GM12878 (cell line): ENCODE measurements around the gene NRDE2. TPM values are rescaled to one million over a fixed set of nuclear protein-coding genes. Genes with fewer than 3 reads are reported as not detected.

ENCODE experiments used
- ATAC-seq: fragments of 200-7000 bp; cut with Tn5 transposase; 3 replicates; pipeline ENCODE4 v1.9.1; 2020; ENCODE audit warnings: mild to moderate bottlenecking, moderate library complexity
- BruUV-seq: library from RNA; stranded (reverse); fragments of 400-500 nt; replicated peaks from 2 replicates; lab custom pipeline; 2021; lab: Mats Ljungman, UMichigan
- CTCF ChIA-PET: fragments of 300-600 bp; sonication (Branson Sonifier 250); formaldehyde crosslinking; extraction: SDS; loops from one replicate; lab custom pipeline; 2021; ENCODE audit warnings: inconsistent platforms; lab: Yijun Ruan, JAX
- POLR2A ChIA-PET: fragments of 350-600 bp; formaldehyde crosslinking; extraction: SDS; loops from one replicate; lab custom pipeline; 2021; ENCODE audit warnings: inconsistent platforms; lab: Charles Lee
- RAD21 ChIA-PET: fragments of 300-600 bp; sonication (Branson Sonifier 250); formaldehyde crosslinking; loops from one replicate; lab custom pipeline; 2023; ENCODE audit warnings: antibody characterized with exemption; ENCODE audit not compliant: unreplicated experiment; lab: Charles Lee
- SMC1A ChIA-PET: fragments of 300-600 bp; sonication (Branson Sonifier 250); formaldehyde crosslinking; loops from one replicate; lab custom pipeline; 2023; ENCODE audit not compliant: unreplicated experiment, uncharacterized antibody; lab: Charles Lee
- DNase-seq: peaks from one replicate; pipeline ENCODE4 v3.0.0-alpha.2; 2011; ENCODE audit warnings: low read depth, low spot score
- FAIRE-seq: peaks from 3 replicates; lab custom pipeline; 2011; peaks lifted over from hg19 to GRCh38; lab: Jason Lieb, UNC
- H2AFZ ChIP-seq: 2 replicates; pipeline ENCODE4 v1.6.0; 2011; ENCODE audit warnings: low read depth, low read length, control low read depth; ENCODE audit not compliant: control insufficient read depth
- H3K27ac ChIP-seq: 2 replicates; pipeline ENCODE4 v1.5.1; 2011; ENCODE audit warnings: control low read depth; ENCODE audit not compliant: control insufficient read depth, insufficient read depth
- H3K27me3 ChIP-seq, 2 experiments: replicated peaks in 1 of 2; 2 replicates each; pipeline versions ENCODE4 v1.6.0 to v1.6.1; 2011; ENCODE audit warnings: low read length in 1 of 2; ENCODE audit not compliant: control insufficient read depth in 2 of 2, insufficient read depth in 2 of 2
- H3K36me3 ChIP-seq, 2 experiments: 2 replicates each; pipeline ENCODE4 v1.5.1; 2011; ENCODE audit warnings: low read length in 1 of 2; ENCODE audit not compliant: control insufficient read depth in 2 of 2, insufficient read depth in 2 of 2
- H3K4me1 ChIP-seq: 2 replicates; pipeline ENCODE4 v1.6.1; 2011; ENCODE audit warnings: mild to moderate bottlenecking, low read length, moderate library complexity, mixed read lengths; ENCODE audit not compliant: control insufficient read depth, insufficient read depth
- H3K4me2 ChIP-seq: 2 replicates; pipeline ENCODE4 v1.6.0; 2011; ENCODE audit warnings: control low read depth; ENCODE audit not compliant: control insufficient read depth, insufficient read depth
- H3K4me3 ChIP-seq: fragments of 200-600 bp; sonication (generic); 2 replicates; pipeline ENCODE4 v1.5.1; 2016
- H3K79me2 ChIP-seq: 2 replicates; pipeline ENCODE4 v1.6.0; 2011; ENCODE audit warnings: low read length; ENCODE audit not compliant: control insufficient read depth, insufficient read depth
- H3K9ac ChIP-seq: 2 replicates; pipeline ENCODE4 v1.8.0; 2011; ENCODE audit warnings: low read length, control low read depth, mixed read lengths; ENCODE audit not compliant: control insufficient read depth, insufficient read depth
- H3K9me3 ChIP-seq: replicated peaks from 3 replicates; pipeline ENCODE4 v1.5.1; 2011; ENCODE audit warnings: mild to moderate bottlenecking, low read length; ENCODE audit not compliant: control insufficient read depth, insufficient read depth
- H4K20me1 ChIP-seq: 2 replicates; pipeline ENCODE4 v1.6.0; 2011; ENCODE audit not compliant: control insufficient read depth, insufficient read depth
- CHD2 ChIP-seq: IDR thresholded peaks from 2 replicates; pipeline ENCODE4 v1.6.1; 2011; ENCODE audit warnings: low read depth, low read length, improper control_type of control experiment, borderline replicate concordance
- IKZF2 ChIP-seq, 2 experiments: fragments of 450-650 bp; IDR thresholded peaks; 2 replicates each; pipeline ENCODE4 v1.6.1; 2017; ENCODE audit warnings: mild to moderate bottlenecking in 2 of 2, moderate library complexity in 2 of 2
- NR2C2 ChIP-seq: IDR thresholded peaks from 2 replicates; pipeline ENCODE4 v1.6.1; 2011; ENCODE audit warnings: borderline replicate concordance, low read depth; ENCODE audit not compliant: control insufficient read depth, insufficient read length
- PAX8 ChIP-seq: fragments of 450-650 bp; IDR thresholded peaks from 2 replicates; pipeline ENCODE4 v1.6.1; 2017; ENCODE audit warnings: mild to moderate bottlenecking, moderate library complexity
- RBBP5 ChIP-seq: fragments of 200-600 bp; sonication (generic); conservative IDR thresholded peaks from 2 replicates; pipeline ENCODE4 v1.6.1; 2016
- RCOR1 ChIP-seq: conservative IDR thresholded peaks from 2 replicates; pipeline ENCODE4 v1.6.1; 2012; ENCODE audit warnings: low read depth, low read length, improper control_type of control experiment
- STAT1 ChIP-seq: fragments of 450-650 bp; conservative IDR thresholded peaks from 2 replicates; pipeline ENCODE4 v1.6.1; 2014; ENCODE audit warnings: antibody characterized with exemption, mild to moderate bottlenecking
- WGBS: methylation state at CpG from one replicate; pipeline ENCODE4 v1.1.6; 2016; ENCODE audit warnings: low lambda C conversion rate; ENCODE audit not compliant: insufficient replicate concordance, insufficient coverage; ENCODE audit errors: missing lambda C conversion rate; 5-methylcytosine and 5-hydroxymethylcytosine counted together
- in situ Hi-C: fragments of 300-500 bp; cut with MboI; formaldehyde crosslinking; loops from 9 replicates; pipeline ENCODE4 v1.14.3; 2018; ENCODE audit warnings: mixed read lengths
- intact Hi-C: fragments of 100-400 bp; cut with micrococcal nuclease; formaldehyde crosslinking; loops from one replicate; pipeline ENCODE4 v1.14.2; 2022; ENCODE audit not compliant: unreplicated experiment
- polyA plus RNA-seq, 11 experiments: library from polyadenylated mRNA; depleted of rRNA in 4 of 11; unstranded in 6 of 11; stranded (reverse) in 5 of 11; fragments of >200 nt; fragmentation: Nextera tagmentation in 4 of 11; fragmentation: Illumina TruSeq in 1 of 11; extraction: Ambion mirVana in 4 of 11; extraction: Trizol in 1 of 11; gene quantifications; 1 replicate in 1 of 11; 2 replicates in 10 of 11; pipeline versions ENCODE4 v1.2.1 to v1.2.3, GENCODE V29; 2011 to 2016; ENCODE audit warnings: inconsistent platforms in 2 of 11, missing spikeins in 2 of 11, low read depth in 1 of 11
- total RNA-seq, 4 experiments: library from RNA; depleted of rRNA in 3 of 4; stranded (reverse); fragments of >200 nt in 3 of 4; fragmentation: Illumina TruSeq in 1 of 4; extraction: Trizol in 1 of 4; gene quantifications; 2 replicates each; pipeline versions ENCODE4 v1.2.1 to v1.2.3, GENCODE V29; 2013 to 2021

NRDE2 gene
- total and polyA plus RNA-seq, 10 of the 15 experiments (the other 5 are each of a cell fraction or from before 2014, with no cell fraction given) = 8.3 to 21.0 (median 13.8) TPM

GRCh38 chr14:90296641-90297040 is 35.1 kb downstream of the NRDE2 start:
- no peak for DNase-seq
- intact Hi-C loops (no loop called here), in situ Hi-C loops (no loop called here)
- H3K9me3 ChIP-seq = no peaks in the 10 kb centered on the region
- no peak for FAIRE-seq
- RAD21 ChIA-PET = no interaction called here
- no peak overlapping the region for H3K27ac ChIP-seq
- no peak for ATAC-seq
- CTCF ChIA-PET = no interaction called here
- no peak overlapping the region for H2AFZ ChIP-seq
- no peak overlapping the region for H3K9ac ChIP-seq
- H3K27me3 ChIP-seq = no peaks in the 10 kb centered on the region
- TF ChIP-seq RBBP5 = no peak
- TF ChIP-seq NR2C2 = no peak
- TF ChIP-seq IKZF2 (IDR thresholded peaks at IDR 0.05) = no peak
- TF ChIP-seq CHD2 = no peak
- no peak for TF ChIP-seq RCOR1
- TF ChIP-seq PAX8 = no peak
- SMC1A ChIA-PET = no interaction called here
- POLR2A ChIA-PET = no interaction called here
- H3K4me3 ChIP-seq = no peak overlapping the region
- H3K4me2 ChIP-seq = no peak overlapping the region
- 95% methylated on average over 7 of the region's 7 CpGs for WGBS
- BruUV-seq = no TSS peak
- H3K4me1 ChIP-seq = no peaks in the 10 kb centered on the region
- peaks cover 3 to 8% of the 10 kb centered on the region in 2 experiments for H3K36me3 ChIP-seq
- H3K79me2 ChIP-seq = no peaks in the 10 kb centered on the region
- H4K20me1 ChIP-seq = no peaks in the 10 kb centered on the region

DNA sequence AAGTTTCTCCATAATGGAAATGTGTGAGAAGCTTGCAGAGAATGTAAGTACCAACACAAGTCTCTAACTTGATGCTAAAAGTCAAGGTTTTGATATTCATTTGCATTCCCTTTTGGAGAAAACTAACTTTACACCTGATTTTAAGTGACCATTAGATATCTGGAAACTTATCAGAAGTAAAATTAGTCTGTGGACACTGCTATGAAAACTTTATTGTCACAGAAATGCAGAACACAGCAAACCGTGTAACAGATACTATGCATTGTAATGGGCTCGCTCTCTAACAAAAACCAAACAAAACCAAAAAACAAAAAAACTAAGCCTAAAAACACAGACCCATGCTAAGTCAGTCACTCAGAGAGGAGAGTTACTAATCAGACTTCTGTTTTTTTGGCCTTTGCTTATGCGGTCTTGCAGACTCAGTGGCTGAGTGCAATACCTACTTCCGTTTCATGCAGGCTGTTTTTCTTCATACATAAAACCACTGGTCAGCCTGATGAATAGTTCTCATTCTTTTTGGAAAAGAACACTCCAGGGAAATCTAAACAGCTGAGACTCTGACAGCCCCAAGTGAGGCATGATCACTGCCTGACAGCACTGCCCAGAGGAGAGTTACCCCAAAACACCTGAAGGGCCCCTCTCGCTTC is 35.7 kb downstream of the NRDE2 start:
- Histone ChIP-seq H2AFZ (no peak overlapping the region), H3K9me3 (no peaks in the 10 kb centered on the region), H3K27ac (no peak overlapping the region), H3K9ac (no peak overlapping the region), H3K27me3 (no peaks in the 10 kb centered on the region), H3K4me1 (no peaks in the 10 kb centered on the region), H3K4me3 (no peak overlapping the region), H4K20me1 (no peaks in the 10 kb centered on the region), H3K36me3 (peaks cover 5 to 8% of the 10 kb centered on the region in 2 experiments), H3K4me2 (no peak overlapping the region), H3K79me2 (no peaks in the 10 kb centered on the region)
- RAD21 ChIA-PET = no interaction called here
- WGBS = 100% methylated on average over 5 of the region's 5 CpGs
- FAIRE-seq (no peak), ATAC-seq (no peak), DNase-seq (no peak)
- POLR2A ChIA-PET = no interaction called here
- no TSS peak for BruUV-seq
- SMC1A ChIA-PET = no interaction called here
- in situ Hi-C loops (no loop called here), intact Hi-C loops (no loop called here)
- CTCF ChIA-PET = interaction anchor here (0.7 kb wide), 1 partner anchor 103 kb away, joined by 3 read pairs; no protein-coding TSS in a partner anchor
- no peak for TF ChIP-seq STAT1
